Activated CD4-positive, alpha-beta memory T cell treated with anti-CD3 and anti-CD28 coated beads for 36 hours (primary cell): ENCODE data around the gene ADAM11. TPM values are rescaled to one million over a fixed set of nuclear protein-coding genes. Genes with fewer than 3 reads are reported as not detected.

Experiments
- CTCF ChIA-PET: fragments of 350-600 bp; sonication (Branson Sonifier 250); formaldehyde crosslinking; loops from one replicate; lab custom pipeline; 2021; ENCODE audit warnings: antibody characterized with exemption, inconsistent platforms; lab: Charles Lee
- POLR2A ChIA-PET: fragments of 350-600 bp; sonication (Branson Sonifier 250); formaldehyde crosslinking; loops from one replicate; lab custom pipeline; 2021; ENCODE audit warnings: antibody characterized with exemption; lab: Charles Lee
- DNase-seq: peaks from one replicate; pipeline ENCODE4 v3.0.0-alpha.2; 2020
- H3K27ac Mint-ChIP-seq: one replicate; pipeline ENCODE4 v1.8.0; 2021; ENCODE audit warnings: mixed read lengths
- H3K27me3 Mint-ChIP-seq: one replicate; pipeline ENCODE4 v1.8.0; 2021; ENCODE audit warnings: mixed read lengths
- H3K36me3 Mint-ChIP-seq: one replicate; pipeline ENCODE4 v1.8.0; 2021; ENCODE audit warnings: mixed read lengths
- H3K4me1 Mint-ChIP-seq: one replicate; pipeline ENCODE4 v1.8.0; 2021; ENCODE audit warnings: low read depth, mixed read lengths
- H3K4me3 Mint-ChIP-seq: one replicate; pipeline ENCODE4 v1.8.0; 2021; ENCODE audit warnings: mild to moderate bottlenecking, mixed read lengths
- H3K9me3 Mint-ChIP-seq: one replicate; pipeline ENCODE4 v1.8.0; 2021; ENCODE audit warnings: mixed read lengths
- intact Hi-C: fragments of 100-400 bp; cut with micrococcal nuclease; formaldehyde crosslinking; loops from one replicate; pipeline ENCODE4 v1.15.1; 2023
- total RNA-seq, 2 experiments: library from RNA; stranded (reverse); gene quantifications; one replicate each; pipeline ENCODE4 v1.2.3, GENCODE V29; 2021

Gene ADAM11
- total RNA-seq, 2 experiments from 2014 or later = 0.12 to 0.33 TPM

- Mint-ChIP-seq H3K27ac (no peak overlapping the region), H3K4me3 (peak overlapping the region; percentile 26), H3K36me3 (no peaks in the 10 kb centered on the region), H3K27me3 (peaks cover 5% of the 10 kb centered on the region), H3K4me1 (peaks cover 5% of the 10 kb centered on the region), H3K9me3 (no peaks in the 10 kb centered on the region)
- ChIA-PET CTCF (interaction anchor here (0.5 to 5.7 kb wide), 29 partner anchors 10 to 434 kb away, joined by 3 to 125 read pairs (median 3); partner anchors contain the start of genes DBF4B, GRN and HIGD1B), POLR2A (no interaction called here)
- intact Hi-C loops = loop anchor here (1.0 to 5.0 kb wide), 2 partner anchors 86 to 243 kb away; no protein-coding TSS in a partner anchor
- DNase-seq = peak; percentile 89
Measured at GRCh38 chr17:44779211-44780025, 20.6 kb downstream of the ADAM11 start.

- ChIA-PET CTCF (interaction anchor here (0.6 to 5.7 kb wide), 14 partner anchors 12 to 319 kb away, joined by 3 to 125 read pairs (median 4); no protein-coding TSS in a partner anchor), POLR2A (no interaction called here)
- H3K36me3 Mint-ChIP-seq = no peaks in the 10 kb centered on the region
- no peak overlapping the region for H3K27ac Mint-ChIP-seq
- DNase-seq = no peak
- intact Hi-C loops = no loop called here
- H3K9me3 Mint-ChIP-seq = no peaks in the 10 kb centered on the region
- peaks cover 3% of the 10 kb centered on the region for H3K4me1 Mint-ChIP-seq
- H3K27me3 Mint-ChIP-seq = peaks cover 5% of the 10 kb centered on the region
- H3K4me3 Mint-ChIP-seq = no peak overlapping the region
Measured at GRCh38 chr17:44780161-44780560, 21.4 kb downstream of the ADAM11 start.

- H3K36me3 Mint-ChIP-seq = no peaks in the 10 kb centered on the region
- no peak for DNase-seq
- no peak overlapping the region for H3K4me3 Mint-ChIP-seq
- no peaks in the 10 kb centered on the region for H3K9me3 Mint-ChIP-seq
- ChIA-PET POLR2A (no interaction called here), CTCF (interaction anchor here (1.0 to 5.7 kb wide), 3 partner anchors 84 to 355 kb away, joined by 3 to 125 read pairs (median 3); partner anchors contain the start of gene ACBD4)
- no peak overlapping the region for H3K27ac Mint-ChIP-seq
- intact Hi-C loops = no loop called here
- H3K4me1 Mint-ChIP-seq = peaks cover 3% of the 10 kb centered on the region
- H3K27me3 Mint-ChIP-seq = peaks cover 5% of the 10 kb centered on the region
Measured at GRCh38 chr17:44780845-44781480, 22.2 kb downstream of the ADAM11 start.

- Mint-ChIP-seq H3K4me3 (no peak overlapping the region), H3K36me3 (no peaks in the 10 kb centered on the region), H3K9me3 (no peaks in the 10 kb centered on the region), H3K4me1 (no peaks in the 10 kb centered on the region), H3K27me3 (peaks cover 5% of the 10 kb centered on the region), H3K27ac (no peak overlapping the region)
- POLR2A ChIA-PET = no interaction called here
- intact Hi-C loops = no loop called here
- CTCF ChIA-PET = interaction anchor here (1.0 to 5.7 kb wide), 3 partner anchors 83 to 354 kb away, joined by 3 to 125 read pairs (median 3); partner anchors contain the start of gene ACBD4
- DNase-seq = no peak
Measured at GRCh38 chr17:44781551-44782325, 22.9 kb downstream of the ADAM11 start.

- no peaks in the 10 kb centered on the region for H3K9me3 Mint-ChIP-seq
- H3K36me3 Mint-ChIP-seq = no peaks in the 10 kb centered on the region
- intact Hi-C loops = no loop called here
- ChIA-PET CTCF (interaction anchor here (0.9 to 2.3 kb wide), 3 partner anchors 34 to 353 kb away, joined by 3 to 6 read pairs (median 3); partner anchors contain the start of gene ACBD4), POLR2A (no interaction called here)
- no peak overlapping the region for H3K27ac Mint-ChIP-seq
- no peak overlapping the region for H3K4me3 Mint-ChIP-seq
- H3K4me1 Mint-ChIP-seq = no peaks in the 10 kb centered on the region
- peaks cover 2% of the 10 kb centered on the region for H3K27me3 Mint-ChIP-seq
- DNase-seq = no peak
Measured at GRCh38 chr17:44782326-44782850, 23.6 kb downstream of the ADAM11 start.

GRCh38 chr17:44785921-44786320 lies 27.1 kb downstream of the ADAM11 start:
- no peak for DNase-seq
- CTCF ChIA-PET = interaction anchor here (0.5 kb wide), 1 partner anchor 70 kb away, joined by 3 read pairs; no protein-coding TSS in a partner anchor
- Mint-ChIP-seq H3K27me3 (no peaks in the 10 kb centered on the region), H3K9me3 (no peaks in the 10 kb centered on the region), H3K36me3 (no peaks in the 10 kb centered on the region), H3K4me3 (no peak overlapping the region), H3K27ac (no peak overlapping the region), H3K4me1 (no peaks in the 10 kb centered on the region)
- POLR2A ChIA-PET = no interaction called here
- intact Hi-C loops = no loop called here

- intact Hi-C loops = no loop called here
- no peak for DNase-seq
- ChIA-PET CTCF (interaction anchor here (0.5 kb wide), 1 partner anchor 69 kb away, joined by 3 read pairs; no protein-coding TSS in a partner anchor), POLR2A (no interaction called here)
- H3K27ac Mint-ChIP-seq = no peak overlapping the region
- no peaks in the 10 kb centered on the region for H3K27me3 Mint-ChIP-seq
- H3K36me3 Mint-ChIP-seq = no peaks in the 10 kb centered on the region
- H3K4me3 Mint-ChIP-seq = no peak overlapping the region
- no peaks in the 10 kb centered on the region for H3K4me1 Mint-ChIP-seq
- no peaks in the 10 kb centered on the region for H3K9me3 Mint-ChIP-seq
Measured at GRCh38 chr17:44786551-44787081, 27.8 kb downstream of the ADAM11 start.

GRCh38 chr17:44787271-44787940 lies 28.6 kb downstream of the ADAM11 start:
- intact Hi-C loops = no loop called here
- Mint-ChIP-seq H3K27ac (no peak overlapping the region), H3K9me3 (no peaks in the 10 kb centered on the region), H3K4me1 (no peaks in the 10 kb centered on the region), H3K27me3 (no peaks in the 10 kb centered on the region), H3K4me3 (no peak overlapping the region), H3K36me3 (no peaks in the 10 kb centered on the region)
- CTCF ChIA-PET = no interaction called here
- no peak for DNase-seq
- POLR2A ChIA-PET = no interaction called here

- CTCF ChIA-PET = no interaction called here
- Mint-ChIP-seq H3K4me1 (no peaks in the 10 kb centered on the region), H3K9me3 (no peaks in the 10 kb centered on the region), H3K4me3 (no peak overlapping the region), H3K27ac (no peak overlapping the region), H3K36me3 (no peaks in the 10 kb centered on the region), H3K27me3 (no peaks in the 10 kb centered on the region)
- POLR2A ChIA-PET = no interaction called here
- no peak for DNase-seq
- intact Hi-C loops = no loop called here
Measured at GRCh38 chr17:44788139-44788538, 29.4 kb downstream of the ADAM11 start.

- Mint-ChIP-seq H3K4me3 (no peak overlapping the region), H3K27ac (no peak overlapping the region), H3K36me3 (no peaks in the 10 kb centered on the region), H3K4me1 (peaks cover 4% of the 10 kb centered on the region), H3K9me3 (no peaks in the 10 kb centered on the region), H3K27me3 (peaks cover 2% of the 10 kb centered on the region)
- POLR2A ChIA-PET = no interaction called here
- CTCF ChIA-PET = interaction anchor here (1.0 kb wide), 1 partner anchor 13 kb away, joined by 4 read pairs; no protein-coding TSS in a partner anchor
- DNase-seq = no peak
- intact Hi-C loops = no loop called here
Measured at GRCh38 chr17:44792276-44792675, 33.5 kb downstream of the ADAM11 start.
